SK-MEL-5 (cell line): ENCODE results near the gene MRPS22. TPM values are rescaled to one million over a fixed set of nuclear protein-coding genes. Genes with fewer than 3 reads are reported as not detected.
"Not testable (repeated sequence)": the region's sequence is repeated elsewhere in the genome, so short reads cannot be mapped to it uniquely, and the experiment has no call there.

ENCODE experiments used
- DNase-seq: peaks from one replicate; pipeline ENCODE4 v3.0.0-alpha.2; 2016; ENCODE audit warnings: low read depth, low spot score
- in situ Hi-C: cut with HindIII; loops from 2 replicates; pipeline ENCODE4 v1.10.0; 2016; ENCODE audit warnings: low sequenced_read_pairs, high pct_unique_total_duplicates, low pct_unique_long_range_greater_than_20kb
- total RNA-seq: library from RNA; depleted of rRNA; stranded (reverse); fragments of >200 nt; shearing (Covaris generic); gene quantifications from 2 replicates; pipeline ENCODE4 v1.2.3, GENCODE V29; 2014

MRPS22 gene
- total RNA-seq, 1 experiment from 2014 or later = 177 TPM

DNA sequence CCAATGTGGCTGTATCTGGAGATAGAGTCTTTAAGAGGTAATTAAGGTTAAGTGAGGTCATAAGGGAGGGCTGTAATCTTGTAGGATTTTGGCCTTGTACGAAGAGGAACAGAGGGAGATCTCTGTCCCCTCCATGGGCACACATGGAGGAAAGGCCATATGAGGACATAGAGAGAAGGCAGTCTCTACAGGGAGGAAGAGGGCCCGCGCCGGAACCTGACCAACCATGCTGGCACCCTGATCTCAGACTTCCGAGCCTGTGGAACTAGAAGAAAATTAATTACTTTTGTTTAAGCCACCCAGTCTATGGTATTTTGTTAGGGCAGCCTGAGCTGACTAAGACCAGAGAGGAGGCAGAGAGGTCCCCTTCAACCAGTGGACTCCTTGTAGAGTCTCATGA is 17.7 kb upstream of the MRPS22 start:
- no peak for DNase-seq
- in situ Hi-C loops = no loop called here

DNA sequence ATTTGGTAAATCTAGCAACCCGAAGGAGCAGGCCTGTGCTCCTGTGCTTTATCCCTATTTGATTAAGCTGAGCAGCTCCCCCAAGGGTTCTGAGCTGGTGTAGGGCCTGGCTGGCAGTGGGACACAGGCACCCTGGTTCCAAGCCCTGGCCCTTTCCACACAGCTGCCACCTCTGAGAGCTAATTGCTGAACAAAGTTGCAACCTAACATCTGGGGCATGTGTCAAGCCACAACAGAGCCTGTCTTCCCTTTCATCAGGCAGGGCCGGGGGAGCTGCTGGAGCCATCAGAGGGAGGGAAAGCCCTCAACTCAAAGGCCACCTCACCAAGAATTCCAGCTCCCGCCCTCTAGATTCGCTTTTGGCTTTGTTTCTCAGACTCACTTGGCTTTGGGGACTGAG is 17.1 kb upstream of the MRPS22 start:
- DNase-seq = no peak
- in situ Hi-C loops = no loop called here

DNA sequence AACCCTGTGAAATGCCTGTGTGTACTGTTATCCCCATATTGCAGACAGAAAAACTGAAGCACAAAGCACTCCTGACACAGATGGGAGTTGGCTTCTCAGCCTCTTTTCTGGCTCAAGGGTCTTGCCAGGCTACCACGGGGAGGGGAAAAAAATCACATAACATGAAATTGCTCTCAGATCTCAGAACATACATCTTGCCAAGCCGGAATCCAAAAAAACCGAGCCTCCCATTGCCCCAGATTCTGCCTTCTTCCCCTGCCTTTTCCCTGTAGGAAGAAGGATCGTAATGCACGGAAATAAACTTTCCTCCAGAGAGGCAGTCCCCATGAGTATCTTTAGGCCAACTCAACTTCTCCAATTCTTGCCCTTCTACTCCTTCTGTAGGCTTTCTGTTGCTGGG is 16.6 kb upstream of the MRPS22 start:
- in situ Hi-C loops = no loop called here
- no peak for DNase-seq

DNA sequence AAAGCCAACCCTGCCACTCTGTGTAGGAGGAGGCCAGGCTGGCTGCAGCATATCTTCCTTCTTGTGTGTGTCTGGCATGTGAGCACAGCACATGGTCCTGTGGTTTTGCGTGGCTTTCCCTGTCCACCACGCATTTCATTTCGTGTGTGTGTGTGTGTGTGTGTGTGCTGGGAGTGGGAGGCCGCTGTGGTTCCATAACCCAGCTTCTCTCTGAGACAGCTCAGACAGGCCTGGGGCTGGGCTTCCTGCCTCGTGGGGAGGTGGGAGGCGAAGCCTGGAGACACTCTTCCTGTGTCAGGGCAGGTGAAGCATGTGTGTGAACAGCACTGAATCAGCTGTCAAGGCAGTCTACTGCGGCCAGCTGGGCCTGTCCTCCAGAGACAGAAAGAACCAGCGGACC is 16.0 kb upstream of the MRPS22 start:
- DNase-seq = no peak
- in situ Hi-C loops = no loop called here

DNA sequence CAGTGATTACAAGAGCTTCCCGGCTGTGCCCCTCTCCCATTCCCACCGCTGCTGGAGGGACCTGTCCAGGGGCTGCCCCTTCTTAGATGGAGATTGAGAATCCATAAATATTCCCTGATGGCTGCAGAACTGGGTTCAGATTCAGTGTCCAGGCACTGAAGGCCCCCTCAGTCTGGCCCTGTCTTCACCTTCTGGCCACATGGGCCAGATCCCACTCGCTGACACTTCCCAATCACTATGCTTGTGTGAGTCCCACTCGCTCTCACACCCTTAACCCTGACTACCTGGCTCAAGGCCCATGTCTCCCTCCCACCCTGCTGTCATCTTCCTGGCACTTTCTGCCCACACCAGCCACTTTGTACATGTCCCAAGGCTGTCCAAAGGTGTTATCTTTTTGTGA is 15.5 kb upstream of the MRPS22 start:
- in situ Hi-C loops = no loop called here

DNA sequence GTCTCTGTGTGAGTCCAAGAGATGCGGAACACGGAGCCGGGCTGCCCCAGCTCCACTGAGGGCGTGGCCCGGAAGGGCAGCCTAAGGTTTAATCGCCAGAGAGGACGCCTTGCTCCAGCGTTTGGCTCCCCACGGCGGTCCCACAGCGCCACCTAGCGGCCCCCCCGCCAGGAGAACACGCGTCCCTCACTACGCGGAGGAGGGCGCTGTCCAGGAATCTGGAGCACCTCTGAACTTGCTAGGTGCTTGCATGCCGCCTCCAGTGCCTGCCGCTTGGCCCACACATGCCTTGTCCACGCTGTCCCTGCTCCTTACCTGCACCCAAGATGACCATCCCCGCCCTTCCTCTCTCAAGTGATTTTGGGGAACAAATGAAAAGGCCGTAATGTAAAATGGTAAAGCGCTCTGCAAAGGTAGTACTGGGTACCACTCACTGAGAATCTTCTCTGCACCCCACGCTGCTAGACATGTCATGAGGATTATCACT is 14.4 kb upstream of the MRPS22 start:
- in situ Hi-C loops = no loop called here
- DNase-seq = peak; percentile 91

More for the DNA sequence above, 15.5 kb upstream of the MRPS22 start:
- DNase-seq = no peak

DNA sequence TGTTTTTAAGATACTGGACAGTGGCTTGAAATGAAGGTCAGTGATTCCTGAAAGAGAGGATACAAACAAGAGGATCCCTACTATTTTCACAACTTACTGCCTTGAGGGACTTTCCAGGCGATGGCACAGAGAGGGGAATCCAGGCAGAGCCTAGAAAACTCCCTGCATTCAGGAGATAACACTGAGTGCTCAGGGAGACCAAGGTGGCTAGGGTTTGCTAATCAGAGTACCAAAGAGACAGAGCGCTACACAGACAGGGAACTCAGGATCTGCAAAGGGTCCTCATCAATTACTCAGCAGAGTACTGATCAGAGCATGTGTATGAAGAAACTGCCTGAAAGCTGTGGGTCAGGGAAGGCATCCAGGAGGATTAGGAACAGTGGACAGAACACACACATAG is 11.7 kb upstream of the MRPS22 start:
- in situ Hi-C loops = no loop called here
- DNase-seq = no peak

DNA sequence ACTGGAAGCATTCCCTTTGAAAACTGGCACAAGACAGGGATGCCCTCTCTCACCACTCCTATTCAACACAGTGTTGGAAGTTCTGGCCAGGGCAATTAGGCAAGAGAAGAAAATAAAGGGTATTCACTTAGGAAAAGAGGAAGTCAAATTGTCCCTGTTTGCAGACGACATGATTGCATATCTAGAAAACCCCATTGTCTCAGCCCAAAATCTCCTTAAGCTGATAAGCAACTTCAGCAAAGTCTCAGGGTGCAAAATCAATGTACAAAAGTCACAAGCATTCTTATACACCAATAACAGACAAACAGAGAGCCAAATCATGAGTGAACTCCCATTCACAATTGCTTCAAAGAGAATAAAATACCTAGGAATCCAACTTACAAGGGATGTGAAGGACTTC is 9.1 kb upstream of the MRPS22 start:
- in situ Hi-C loops, DNase-seq: not testable (repeated sequence)

DNA sequence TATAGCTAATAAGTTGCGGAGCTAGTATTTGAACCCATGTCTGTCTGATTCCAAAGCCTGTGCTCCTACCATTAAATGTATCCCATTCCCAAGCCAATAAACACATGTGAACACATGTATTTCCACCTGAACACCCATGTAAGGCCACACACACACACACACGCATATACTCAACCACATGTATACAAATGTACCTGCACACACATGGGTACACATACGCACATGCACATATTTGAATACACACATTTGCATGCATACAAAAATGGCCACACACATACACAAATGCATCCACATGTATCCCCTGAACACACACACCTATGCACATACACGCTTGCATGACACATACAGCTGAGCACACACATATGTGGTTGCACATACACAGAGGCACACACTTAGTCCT is 5.4 kb upstream of the MRPS22 start:
- in situ Hi-C loops = no loop called here
- DNase-seq = no peak

DNA sequence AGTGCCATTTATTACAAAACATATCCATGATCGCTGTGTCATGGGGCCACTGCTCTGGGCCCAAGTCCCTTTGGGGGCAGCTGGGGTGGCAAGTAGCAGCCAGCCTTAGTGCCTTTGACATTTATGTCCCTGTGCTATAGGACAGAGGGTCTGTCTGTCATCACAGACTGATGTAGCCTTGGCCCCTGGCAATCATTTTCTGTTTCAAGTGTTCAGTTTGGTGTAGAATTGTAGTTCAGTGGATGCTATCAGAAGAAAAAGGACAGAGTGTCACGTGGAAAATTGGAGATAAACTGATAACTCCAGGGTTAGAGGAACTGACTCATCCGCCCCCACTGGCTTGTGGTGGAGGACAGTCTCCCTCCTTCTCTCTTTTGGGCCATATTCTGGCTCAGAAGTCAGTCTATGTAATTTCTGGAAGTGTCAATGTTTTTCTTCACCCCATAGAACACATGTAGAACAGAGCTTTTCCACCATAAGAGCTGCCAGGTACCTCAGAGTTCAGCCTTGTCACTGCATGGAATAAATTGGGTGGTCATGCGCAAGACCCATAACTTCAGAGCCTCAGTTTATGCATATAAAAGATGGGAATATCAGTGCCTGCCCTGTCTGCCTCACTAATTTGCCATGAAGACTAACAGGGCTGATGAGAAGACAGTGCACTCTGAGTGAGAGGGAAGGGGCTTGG is 4.5 kb upstream of the MRPS22 start:
- in situ Hi-C loops = no loop called here
- no peak for DNase-seq

DNA sequence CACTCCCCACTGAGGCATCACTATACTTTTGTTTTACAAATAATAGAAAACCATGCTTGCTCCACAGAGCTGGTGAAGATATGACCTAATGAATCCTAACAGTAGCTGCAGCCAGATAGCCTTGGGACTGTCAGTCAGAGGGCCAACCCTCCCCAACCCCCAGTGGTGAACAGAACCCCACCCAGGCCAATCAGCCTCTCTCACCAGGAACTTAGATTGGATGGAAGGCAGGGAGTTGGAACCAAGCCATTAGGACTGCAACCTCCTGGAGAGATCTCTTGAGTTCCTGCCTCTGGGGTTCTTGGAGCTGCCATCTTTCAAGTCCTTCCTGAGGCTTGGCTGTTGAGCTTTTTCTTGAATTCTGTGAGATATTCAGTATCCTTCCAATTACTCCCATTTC is 3.0 kb upstream of the MRPS22 start:
- in situ Hi-C loops = no loop called here
- no peak for DNase-seq

DNA sequence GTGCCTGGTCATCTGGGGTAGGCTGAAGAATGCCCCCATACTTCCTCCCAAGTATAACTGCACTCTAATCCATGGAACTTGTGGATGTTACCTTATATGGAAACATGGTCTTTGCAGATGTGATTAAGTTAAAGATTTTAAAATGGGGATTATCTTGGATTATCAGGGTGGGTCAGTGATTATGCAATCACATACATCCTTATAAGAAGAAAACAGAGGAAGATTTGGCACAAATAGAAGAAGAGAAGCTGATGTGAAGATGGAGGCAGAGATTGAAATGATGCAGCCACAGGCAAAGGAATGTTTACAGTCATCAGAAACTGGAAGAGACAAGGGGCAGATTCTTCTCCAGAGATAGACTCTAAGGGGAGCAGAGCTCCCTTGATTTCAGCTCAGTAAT is 1.8 kb upstream of the MRPS22 start:
- in situ Hi-C loops = no loop called here
- DNase-seq = no peak

DNA sequence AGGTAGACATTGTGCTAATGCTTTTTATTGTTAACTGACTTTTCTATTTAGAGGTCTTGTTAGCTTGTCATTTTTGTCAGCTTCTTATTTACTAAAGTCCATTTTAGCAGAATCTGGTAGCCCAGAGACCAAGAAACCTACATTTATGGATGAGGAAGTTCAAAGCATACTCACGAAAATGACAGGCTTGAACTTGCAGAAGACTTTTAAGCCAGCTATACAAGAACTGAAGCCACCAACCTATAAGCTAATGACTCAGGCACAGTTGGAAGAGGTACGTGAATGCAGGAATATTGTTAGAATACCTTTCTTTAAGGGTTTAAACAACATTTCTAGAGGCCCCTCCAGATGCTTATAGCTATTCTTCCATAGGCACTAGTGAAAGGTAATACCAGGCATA is 3.0 kb downstream of the MRPS22 start:
- no peak for DNase-seq
- in situ Hi-C loops = no loop called here

DNA sequence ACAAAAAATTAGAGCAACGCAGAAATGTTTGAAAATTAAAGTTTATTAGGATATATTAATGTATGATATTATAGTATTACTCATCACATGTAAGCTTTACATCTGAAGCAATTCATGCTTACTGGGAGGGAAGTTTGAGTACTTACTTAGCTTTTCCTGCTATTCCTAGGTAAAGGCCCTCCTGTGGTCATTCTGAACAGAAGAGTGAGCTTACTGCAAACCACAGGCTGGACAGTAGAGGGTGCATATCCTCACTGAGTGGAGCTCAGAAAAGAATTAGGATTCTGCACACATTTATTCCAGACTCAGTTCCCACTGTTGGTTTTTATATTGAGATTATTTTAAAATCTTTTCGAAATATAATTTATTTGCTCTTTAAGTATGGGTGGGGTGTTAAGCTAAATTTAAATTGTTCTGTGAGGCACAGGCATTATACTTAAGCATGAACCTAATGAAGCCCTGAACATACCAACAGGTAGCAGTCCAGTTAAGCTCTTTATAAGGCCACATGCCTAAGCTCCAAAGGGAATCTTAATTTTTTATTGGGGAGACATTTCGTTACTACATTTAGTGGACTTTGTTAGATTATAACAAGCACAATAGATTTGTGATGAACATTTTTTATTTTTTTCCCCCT is 10.2 kb downstream of the MRPS22 start:
- in situ Hi-C loops = no loop called here
- DNase-seq = peak; percentile 84

DNA sequence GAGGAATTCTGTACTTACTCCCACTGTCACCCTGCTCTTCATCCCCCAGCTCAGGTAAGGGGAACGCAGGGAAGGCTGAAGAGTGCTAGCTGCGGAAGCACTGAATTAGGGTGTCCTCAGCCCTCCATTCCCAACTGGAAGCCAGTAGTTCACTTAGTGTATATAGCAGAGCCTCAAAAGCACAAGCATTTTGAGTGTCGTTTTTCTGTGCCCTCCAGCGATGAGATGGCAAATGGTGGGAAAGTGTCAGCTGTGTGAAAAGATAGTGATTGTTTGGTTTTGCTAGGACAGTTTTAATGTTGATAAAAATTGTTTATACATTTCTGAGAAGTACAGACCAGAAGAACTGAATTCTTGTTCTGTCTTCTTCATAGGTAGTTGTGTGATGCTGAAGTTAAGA is 10.8 kb downstream of the MRPS22 start:
- in situ Hi-C loops = no loop called here
- no peak for DNase-seq

DNA sequence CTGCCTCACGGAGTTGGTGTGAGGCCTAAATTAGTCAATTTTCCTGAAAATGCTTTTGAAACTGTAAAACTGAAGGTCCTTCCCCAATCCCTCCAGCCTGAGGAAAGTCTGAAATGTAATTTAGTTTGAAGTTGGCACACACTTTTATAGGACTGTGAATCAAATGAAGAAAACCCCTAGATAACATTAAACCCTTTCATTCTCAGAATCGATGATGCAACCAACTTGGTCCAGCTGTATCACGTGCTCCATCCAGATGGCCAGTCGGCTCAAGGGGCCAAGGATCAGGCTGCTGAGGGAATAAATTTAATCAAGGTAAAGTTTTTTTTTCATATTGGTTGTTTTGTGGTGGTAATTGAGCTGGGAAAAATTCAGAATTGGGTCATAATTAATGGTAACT is 11.7 kb downstream of the MRPS22 start:
- DNase-seq = peak; percentile 72
- in situ Hi-C loops = no loop called here

DNA sequence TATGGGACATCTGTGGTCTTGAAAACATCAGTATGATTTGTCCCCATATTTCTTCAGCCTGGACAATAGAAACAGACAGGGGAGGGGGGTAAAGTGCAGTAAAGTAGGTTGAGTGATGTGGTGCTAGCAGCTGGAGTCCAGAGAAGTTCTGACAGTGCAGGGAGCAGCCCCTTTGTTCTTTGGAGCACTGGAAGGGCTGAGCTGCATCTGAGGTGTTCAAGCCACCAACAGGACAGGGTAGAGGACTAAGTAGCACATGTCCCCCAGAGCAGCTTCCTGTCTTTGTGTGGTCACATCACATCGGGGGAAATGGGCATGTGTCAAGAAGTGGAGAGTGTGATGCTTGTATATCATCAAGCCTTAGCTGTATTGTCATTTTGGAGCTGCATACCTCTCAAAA is 12.1 kb downstream of the MRPS22 start:
- in situ Hi-C loops = no loop called here
- no peak for DNase-seq

DNA sequence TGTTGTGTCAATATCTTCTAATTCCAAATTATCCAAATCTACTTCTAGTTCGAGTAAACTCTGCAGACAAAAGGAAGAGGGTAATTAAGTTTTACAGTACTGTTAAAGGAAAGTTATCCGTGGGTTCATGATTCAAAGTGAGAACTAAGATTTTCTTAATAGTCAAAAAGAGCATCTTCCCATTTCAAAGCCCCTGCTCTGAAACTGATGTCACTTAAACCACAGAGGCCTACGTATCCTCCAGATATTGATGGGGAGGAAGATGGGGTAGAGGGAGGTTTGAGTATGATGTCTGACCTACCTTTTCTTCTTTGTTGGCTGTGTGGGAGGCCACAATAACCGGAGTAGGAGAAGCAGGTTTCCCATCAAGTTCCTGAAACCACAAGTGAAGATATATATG is 14.1 kb downstream of the MRPS22 start:
- no peak for DNase-seq
- in situ Hi-C loops = no loop called here

DNA sequence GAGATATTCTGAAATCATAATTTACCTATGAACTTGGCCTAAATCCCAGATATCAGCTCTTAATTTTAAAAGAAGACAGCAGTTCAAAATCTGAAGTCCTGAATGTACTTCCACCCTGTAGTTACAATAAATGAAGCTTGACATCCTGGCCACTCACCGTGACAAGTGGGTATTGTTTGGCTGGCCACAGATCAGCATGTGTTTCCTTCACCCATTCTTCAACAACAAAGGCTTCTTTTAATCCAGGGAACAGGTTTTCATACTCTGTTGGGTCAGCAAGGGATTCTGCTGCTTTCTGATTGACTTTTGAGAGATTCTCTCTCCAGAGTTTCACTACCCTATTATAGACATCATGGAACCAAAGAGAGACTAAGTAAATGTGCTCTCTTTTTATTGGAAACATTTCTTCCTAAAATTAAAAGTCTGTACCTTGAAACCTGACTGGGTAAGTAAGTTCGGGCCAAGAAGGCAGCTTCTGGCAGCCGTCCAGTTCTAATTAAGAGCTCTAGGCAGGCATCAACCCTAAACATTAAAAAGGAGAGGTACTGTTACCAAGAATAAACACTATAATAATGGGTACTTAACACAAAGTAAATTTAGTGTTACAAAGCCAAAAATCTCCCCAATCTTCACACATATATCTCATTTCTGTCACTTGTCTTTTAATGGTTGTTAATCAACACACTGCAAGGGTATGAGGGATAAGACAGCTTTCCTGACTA is 15.2 kb downstream of the MRPS22 start:
- in situ Hi-C loops = no loop called here
- peak; percentile 89 for DNase-seq
